Progenitor cell of endocrine pancreas (in vitro differentiated cells): ENCODE results near the gene ATP13A2. TPM values are rescaled to one million over a fixed set of nuclear protein-coding genes. Genes with fewer than 3 reads are reported as not detected.

Source experiments
- DNase-seq: peaks from one replicate; pipeline ENCODE4 v3.0.0; 2021; ENCODE audit warnings: low spot score; ENCODE audit not compliant: unreplicated experiment
- H3K27ac Mint-ChIP-seq: 2 replicates; pipeline ENCODE4 v1.8.0; 2021; ENCODE audit warnings: mild to moderate bottlenecking, moderate library complexity, mixed read lengths
- H3K27me3 Mint-ChIP-seq: 2 replicates; pipeline ENCODE4 v1.8.0; 2021; ENCODE audit warnings: mixed read lengths
- H3K36me3 Mint-ChIP-seq: 2 replicates; pipeline ENCODE4 v1.8.0; 2022; ENCODE audit warnings: mixed read lengths; ENCODE audit not compliant: insufficient read depth
- H3K4me1 Mint-ChIP-seq: 2 replicates; pipeline ENCODE4 v1.8.0; 2021; ENCODE audit warnings: low read depth, mixed read lengths
- H3K4me3 Mint-ChIP-seq: 2 replicates; pipeline ENCODE4 v1.8.0; 2021; ENCODE audit warnings: low read depth, mild to moderate bottlenecking, moderate library complexity, mixed read lengths
- H3K9me3 Mint-ChIP-seq: 2 replicates; pipeline ENCODE4 v1.8.0; 2021; ENCODE audit warnings: low read depth, mixed read lengths
- CTCF ChIP-seq: fragments of 200-600 bp; sonication (generic); IDR thresholded peaks from one replicate; pipeline ENCODE4 v1.5.0; 2021; ENCODE audit warnings: antibody characterized with exemption, mild to moderate bottlenecking; ENCODE audit not compliant: unreplicated experiment
- total RNA-seq: library from RNA; stranded (reverse); gene quantifications from 2 replicates; pipeline ENCODE4 v1.2.1, GENCODE V29; 2021

ATP13A2 gene
- total RNA-seq, 1 donor from 2014 or later: 65.8 TPM

- Mint-ChIP-seq H3K36me3 (peaks cover 21% of the 10 kb centered on the region), H3K4me1 (no peaks in the 10 kb centered on the region), H3K27ac (no peak overlapping the region), H3K4me3 (no peak overlapping the region), H3K27me3 (no peaks in the 10 kb centered on the region), H3K9me3 (no peaks in the 10 kb centered on the region)
- no peak for DNase-seq
- no peak for TF ChIP-seq CTCF
These were observed 11.8 kb upstream of the ATP13A2 start for GRCh38 chr1:17023573-17023972.

- peaks cover 22% of the 10 kb centered on the region for H3K36me3 Mint-ChIP-seq
- no peaks in the 10 kb centered on the region for H3K4me1 Mint-ChIP-seq
- DNase-seq: no peak
- H3K9me3 Mint-ChIP-seq: no peaks in the 10 kb centered on the region
- TF ChIP-seq CTCF: no peak
- no peak overlapping the region for H3K4me3 Mint-ChIP-seq
- no peaks in the 10 kb centered on the region for H3K27me3 Mint-ChIP-seq
- no peak overlapping the region for H3K27ac Mint-ChIP-seq
These were observed 11.4 kb upstream of the ATP13A2 start for GRCh38 chr1:17023102-17023501.

DNA sequence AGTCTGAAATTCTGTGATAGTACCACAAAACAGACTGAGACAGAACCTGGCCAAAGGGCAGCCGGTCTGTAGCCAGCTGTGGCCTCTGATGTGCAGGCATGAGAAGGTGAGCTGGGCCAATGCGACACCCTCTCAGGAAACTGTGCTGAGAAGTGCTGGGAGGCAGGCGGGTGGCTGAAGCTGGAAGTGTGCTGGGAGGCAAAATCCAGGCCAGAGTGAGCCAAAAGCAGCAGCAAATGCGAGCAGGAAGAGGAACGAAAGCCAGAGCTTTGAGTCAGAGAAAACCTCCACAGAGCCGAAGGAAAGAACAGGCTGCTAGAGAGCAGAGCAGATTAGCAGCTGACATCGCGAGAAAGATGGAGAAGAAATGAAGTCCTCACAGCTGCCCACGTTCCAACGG lies 10.2 kb upstream of the ATP13A2 start:
- H3K4me1 Mint-ChIP-seq: no peaks in the 10 kb centered on the region
- no peaks in the 10 kb centered on the region for H3K9me3 Mint-ChIP-seq
- no peak overlapping the region for H3K4me3 Mint-ChIP-seq
- DNase-seq: no peak
- TF ChIP-seq CTCF: no peak
- no peak overlapping the region for H3K27ac Mint-ChIP-seq
- H3K36me3 Mint-ChIP-seq: peaks cover 18% of the 10 kb centered on the region
- no peaks in the 10 kb centered on the region for H3K27me3 Mint-ChIP-seq

DNA sequence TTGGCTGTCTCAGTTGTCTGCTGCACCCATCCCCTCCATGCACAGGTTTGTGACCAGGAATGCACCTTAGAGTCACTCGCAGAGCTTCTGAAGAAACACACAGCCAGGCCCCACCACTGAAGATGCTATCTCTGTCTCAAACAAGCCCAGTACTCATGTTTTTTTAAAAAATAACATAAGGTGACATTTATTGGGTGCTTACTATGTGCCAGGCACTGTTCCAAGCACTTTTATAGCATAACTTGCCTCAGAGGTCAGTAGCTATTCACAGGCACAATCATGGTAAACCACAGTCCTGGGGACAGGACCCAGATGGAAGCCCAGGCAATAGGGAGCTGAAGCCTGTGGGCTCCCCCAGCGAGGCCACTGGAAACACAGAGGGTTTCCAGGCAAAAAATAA lies 8.8 kb upstream of the ATP13A2 start:
- H3K4me3 Mint-ChIP-seq: no peak overlapping the region
- H3K4me1 Mint-ChIP-seq: peaks cover 6% of the 10 kb centered on the region
- no peak for TF ChIP-seq CTCF
- DNase-seq: no peak
- H3K36me3 Mint-ChIP-seq: peaks cover 18% of the 10 kb centered on the region
- H3K27me3 Mint-ChIP-seq: no peaks in the 10 kb centered on the region
- no peaks in the 10 kb centered on the region for H3K9me3 Mint-ChIP-seq
- H3K27ac Mint-ChIP-seq: no peak overlapping the region

DNA sequence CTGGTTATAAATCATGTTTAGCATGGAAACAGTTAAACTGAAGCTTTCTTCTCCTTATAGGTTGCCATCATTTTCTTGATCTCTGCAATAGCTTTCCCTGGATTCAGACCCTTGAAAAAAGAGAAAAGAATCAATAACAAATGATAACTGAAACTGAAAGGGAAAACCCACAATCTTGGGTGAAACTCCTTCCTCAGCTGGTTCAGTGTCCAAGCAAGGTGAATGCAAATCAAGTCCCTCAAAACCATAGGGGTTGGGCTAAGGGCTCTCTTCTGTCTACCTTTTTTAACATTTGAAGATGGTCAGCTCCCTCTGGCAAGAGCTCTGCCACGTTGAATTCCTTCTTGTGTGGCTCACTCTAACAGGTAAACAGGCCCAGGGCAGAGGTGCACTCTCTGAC lies 7.1 kb upstream of the ATP13A2 start:
- Mint-ChIP-seq H3K4me1 (peaks cover 6% of the 10 kb centered on the region), H3K36me3 (peaks cover 15% of the 10 kb centered on the region), H3K27me3 (no peaks in the 10 kb centered on the region), H3K9me3 (no peaks in the 10 kb centered on the region), H3K4me3 (no peak overlapping the region), H3K27ac (peak overlapping the region; percentile 73)
- no peak for TF ChIP-seq CTCF
- no peak for DNase-seq
